Ovary (tissue), 10 donors: Measurements from ENCODE around the gene COL5A1. TPM values are rescaled to one million over a fixed set of nuclear protein-coding genes. Genes with fewer than 3 reads are reported as not detected.

Experiments
- DNase-seq, 5 donors: peaks; one replicate each; pipeline ENCODE4 v3.0.0-alpha.2; 2019 to 2020
- H3K27ac ChIP-seq, 2 donors: fragments of 200-600 bp; one replicate each; pipeline versions ENCODE4 v1.5.1 to v1.8.0; 2019 to 2022
- H3K27me3 ChIP-seq: fragments of 200-600 bp; one replicate; pipeline ENCODE4 v1.8.0; 2022
- H3K36me3 ChIP-seq: fragments of 200-600 bp; sonication (generic); one replicate; pipeline ENCODE4 v1.5.1; 2019
- H3K4me1 ChIP-seq: one replicate; pipeline ENCODE4 v1.8.1; 2013; ENCODE audit warnings: mild to moderate bottlenecking, moderate library complexity; ENCODE audit not compliant: insufficient read depth
- H3K4me3 ChIP-seq: fragments of 200-600 bp; sonication (generic); one replicate; pipeline ENCODE4 v1.5.1; 2017
- H3K9me3 ChIP-seq, 2 donors: fragments of 200-600 bp in 1 of 2; sonication (generic) in 1 of 2; one replicate each; pipeline versions ENCODE4 v1.5.1 to v1.8.1; 2013 to 2019; ENCODE audit warnings: mild to moderate bottlenecking in 1 of 2, moderate library complexity in 1 of 2
- CTCF ChIP-seq, 3 donors: fragments of 450-650 bp in 2 of 3; fragments of 200-600 bp in 1 of 3; IDR thresholded peaks; one replicate each; pipeline versions ENCODE4 v1.5.1 to v1.8.0; 2016 to 2022; ENCODE audit warnings: antibody characterized with exemption in 3 of 3, mild to moderate bottlenecking in 1 of 3
- EP300 ChIP-seq: sonication (generic); formaldehyde crosslinking; IDR thresholded peaks from one replicate; pipeline ENCODE4 v1.6.1; 2017; ENCODE audit warnings: antibody characterized with exemption
- POLR2A ChIP-seq: fragments of 450-650 bp; IDR thresholded peaks from one replicate; pipeline ENCODE4 v1.6.1; 2017; ENCODE audit warnings: antibody characterized with exemption, mild to moderate bottlenecking, moderate library complexity
- WGBS, 3 donors: extraction: QIAGEN DNeasy Blood & Tissue Kit in 1 of 3; methylation state at CpG; one replicate each; pipeline versions ENCODE4 v1.1.5 to v1.1.7; 2013 to 2017; 5-methylcytosine and 5-hydroxymethylcytosine counted together
- intact Hi-C, 4 donors: fragments of 100-400 bp; cut with DNase I; formaldehyde crosslinking; loops; one replicate each; pipeline versions ENCODE4 v1.11.0 to v1.15.1; 2022 to 2023
- long read RNA-seq, 3 donors: library from polyadenylated mRNA in 2 of 3; unstranded in 2 of 3; transcript quantifications; one replicate each; pipeline ENCODE4 v2.0.0 and lab custom pipeline, GENCODE V29; 2021 to 2026
- polyA plus RNA-seq, 2 donors: library from polyadenylated mRNA; stranded (reverse); fragments of 200-250 nt in 1 of 2; fragments of 350-450 nt in 1 of 2; fragmentation: Illumina TruSeq in 1 of 2; extraction: RNeasy Lipid Tissue Mini Kit (QIAGEN cat#74804) in 1 of 2; gene quantifications; one replicate each; pipeline ENCODE4 v1.2.3, GENCODE V29; 2013 to 2014
- total RNA-seq, 7 donors: library from RNA; depleted of rRNA in 2 of 7; stranded (reverse); fragments of >200 nt in 2 of 7; fragmentation: NEBNext Ultra II Directional in 3 of 7; extraction: Animal tissue kit (Norgen Biotek cat#: 25700) in 3 of 7; gene quantifications; one replicate each; pipeline versions ENCODE4 v1.1.0 to v1.2.4, GENCODE V29; 2016 to 2023
- donor health status: DM: no; HTN: no; CAD: no; lungs with moderate emphysema.
- donor health status: DM: no; HTN: no; CAD: no.
- donor health status: Bipolar disorder and iron deficiency.
- donor health status: DM: yes; HTN: yes; CAD: no.
- donor health status: DM: no; HTN: no; CAD: no.
- donor health status: DM: yes; HTN: yes; CAD: no.

COL5A1 gene
- total RNA-seq (100 to 1,000 TPM in 1 of 7 donors, 10 to 100 TPM in 6; 28.1 to 117 (median 58.6) TPM), polyA plus RNA-seq (10 to 100 TPM; 37.4 to 54.6 TPM)
- long read RNA-seq, donor 1, partial matches to known transcripts: 22 of 79 reads
- long read RNA-seq, donor 1, other reads (novel, unspliced or antisense): 57 of 79 reads
- long read RNA-seq, donor 2: 0 reads
- long read RNA-seq, donor 3, full-length matches to known transcripts: 2 of 250 reads
- long read RNA-seq, donor 3, partial matches to known transcripts: 161 of 250 reads
- long read RNA-seq, donor 3, other reads (novel, unspliced or antisense): 87 of 250 reads

GRCh38 chr9:134641173-134641989, at the start of gene COL5A1:
Gene COL5A1 (plus strand): TSS chr9:134641803. CDS start chr9:134642188, 385 bp downstream.
- intact Hi-C loops: loop anchor here in 3 of 4 donors (5.0 to 10.0 kb wide), 4 partner anchors 96 to 467 kb away; partner anchors contain the start of gene RXRA (in 1 of the 3)
- WGBS, 3 donors: 0 to 1% (median 1%) methylated on average over 66 to 72 of the region's 72 CpGs

GRCh38 chr9:134592018-134592818, 49.4 kb upstream of the COL5A1 start:
- Histone ChIP-seq H3K27ac (no peak overlapping the region), H3K36me3 (no peaks in the 10 kb centered on the region), H3K4me1 (no peaks in the 10 kb centered on the region), H3K9me3 (no peaks in the 10 kb centered on the region), H3K27me3 (no peaks in the 10 kb centered on the region), H3K4me3 (no peak overlapping the region)
- no peak for TF ChIP-seq POLR2A
- TF ChIP-seq CTCF (IDR thresholded peaks at IDR 0.05): no peak
- TF ChIP-seq EP300: no peak
- 64 to 72% (median 69%) methylated on average over 34 of the region's 34 CpGs for WGBS, 3 donors
- intact Hi-C loops: no loop called here
- peak in 1 of 5 donors; percentile 28 for DNase-seq

More at GRCh38 chr9:134641173-134641989, at the start of gene COL5A1:
- Histone ChIP-seq H3K36me3 (no peaks in the 10 kb centered on the region), H3K4me3 (peak within 1 kb of the TSS; percentile 86), H3K27ac (peak within 1 kb of the TSS; percentile 64 to 83), H3K4me1 (peaks cover 13% of the 10 kb centered on the region), H3K27me3 (no peaks in the 10 kb centered on the region), H3K9me3 (no peaks in the 10 kb centered on the region)
- TF ChIP-seq POLR2A (peak; percentile 85), CTCF (IDR thresholded peaks at IDR 0.05) (peak in 2 of 3 donors; percentile 50 to 54), EP300 (no peak)
- DNase-seq: peak; percentile 92 to 94 (median 93)

- no peaks in the 10 kb centered on the region for H3K4me1 ChIP-seq
- no peak overlapping the region for H3K27ac ChIP-seq
- intact Hi-C loops: no loop called here
- H3K4me3 ChIP-seq: no peak overlapping the region
- WGBS, 3 donors: 74 to 87% (median 79%) methylated on average over 9 of the region's 9 CpGs
- DNase-seq: no peak
- TF ChIP-seq CTCF (IDR thresholded peaks at IDR 0.05): no peak
- no peak for TF ChIP-seq EP300
- no peak for TF ChIP-seq POLR2A
- no peaks in the 10 kb centered on the region for H3K36me3 ChIP-seq
- H3K27me3 ChIP-seq: no peaks in the 10 kb centered on the region
- H3K9me3 ChIP-seq: no peaks in the 10 kb centered on the region
Measured at GRCh38 chr9:134592819-134593200, 48.8 kb upstream of the COL5A1 start.
